Fibroblast of pulmonary artery (primary cell): ENCODE measurements around the gene ADGRL3.

Source experiments
- DNase-seq: peaks from one replicate; pipeline ENCODE4 v3.0.0-alpha.2; 2010; ENCODE audit warnings: low read depth
- H3K4me3 ChIP-seq: replicated peaks from 2 replicates; pipeline ENCODE4 v1.5.1; 2011; ENCODE audit warnings: low read depth, mild to moderate bottlenecking, control low read depth, low read length, moderate library complexity
- CTCF ChIP-seq: IDR thresholded peaks from 2 replicates; pipeline ENCODE4 v1.5.1; 2011; ENCODE audit warnings: mild to moderate bottlenecking, control low read depth, low read length, inconsistent platforms; ENCODE audit errors: missing control alignments

ADGRL3 gene

GRCh38 chr4:61661960-61662359 lies 461.8 kb downstream of the ADGRL3 start:
- DNase-seq: no peak
- no peak for TF ChIP-seq CTCF
- no peak overlapping the region for H3K4me3 ChIP-seq

GRCh38 chr4:61662362-61662761 lies 462.2 kb downstream of the ADGRL3 start:
- TF ChIP-seq CTCF: no peak
- no peak overlapping the region for H3K4me3 ChIP-seq
- DNase-seq: no peak

- H3K4me3 ChIP-seq: no peak overlapping the region
- no peak for DNase-seq
- no peak for TF ChIP-seq CTCF
These were observed 463.2 kb downstream of the ADGRL3 start for GRCh38 chr4:61663310-61663709.

GRCh38 chr4:61665649-61666048 lies 465.5 kb downstream of the ADGRL3 start:
- TF ChIP-seq CTCF: no peak
- no peak overlapping the region for H3K4me3 ChIP-seq
- no peak for DNase-seq

- H3K4me3 ChIP-seq: no peak overlapping the region
- TF ChIP-seq CTCF: no peak
- DNase-seq: no peak
These were observed 466.1 kb downstream of the ADGRL3 start for GRCh38 chr4:61666244-61666643.

GRCh38 chr4:61671599-61671998 lies 471.5 kb downstream of the ADGRL3 start:
- no peak overlapping the region for H3K4me3 ChIP-seq
- TF ChIP-seq CTCF: no peak
- no peak for DNase-seq

GRCh38 chr4:61675464-61675863 lies 475.3 kb downstream of the ADGRL3 start:
- DNase-seq: no peak
- no peak overlapping the region for H3K4me3 ChIP-seq
- TF ChIP-seq CTCF: no peak
